ES-I3 (cell line): ENCODE data around the gene HES4.

Experiments
- H3K36me3 ChIP-seq: 2 replicates; pipeline ENCODE4 v1.6.1; 2013; ENCODE audit warnings: mild to moderate bottlenecking, low read length, control low read depth, moderate library complexity; ENCODE audit not compliant: insufficient read depth
- H3K4me1 ChIP-seq: 2 replicates; pipeline ENCODE4 v1.6.1; 2013; ENCODE audit warnings: mild to moderate bottlenecking, control low read depth, low read length; ENCODE audit not compliant: insufficient read depth
- H3K9ac ChIP-seq: 2 replicates; pipeline ENCODE4 v1.6.1; 2013; ENCODE audit warnings: low read depth, mild to moderate bottlenecking, low read length, moderate library complexity
- H3K9me3 ChIP-seq: 2 replicates; pipeline ENCODE4 v1.6.1; 2013; ENCODE audit warnings: mild to moderate bottlenecking, low read length, moderate library complexity; ENCODE audit not compliant: control insufficient read depth, insufficient read depth

Gene HES4

DNA sequence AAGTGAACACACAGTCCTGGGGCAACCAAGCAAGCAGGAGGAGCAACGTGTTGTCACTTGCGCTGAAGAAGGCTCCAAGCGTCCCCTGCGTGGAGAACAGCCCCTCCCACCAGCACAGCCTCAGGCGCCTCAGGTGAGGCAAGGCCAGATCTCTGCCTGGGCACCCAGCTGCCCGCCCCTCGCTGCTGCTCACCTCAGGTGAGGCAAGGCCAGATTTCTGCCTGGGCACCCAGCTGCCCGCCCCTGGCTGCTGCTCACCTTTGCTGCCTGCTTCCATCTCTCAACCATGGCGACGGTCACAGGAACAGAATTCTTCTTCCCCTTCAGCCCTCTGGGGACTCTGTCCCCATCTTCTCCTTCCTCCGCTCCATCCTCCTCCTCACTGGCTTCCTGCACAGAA is 43.3 kb downstream of the HES4 start:
- Histone ChIP-seq H3K9ac (no peak overlapping the region), H3K36me3 (peaks cover 9% of the 10 kb centered on the region), H3K4me1 (no peaks in the 10 kb centered on the region), H3K9me3 (no peaks in the 10 kb centered on the region)

DNA sequence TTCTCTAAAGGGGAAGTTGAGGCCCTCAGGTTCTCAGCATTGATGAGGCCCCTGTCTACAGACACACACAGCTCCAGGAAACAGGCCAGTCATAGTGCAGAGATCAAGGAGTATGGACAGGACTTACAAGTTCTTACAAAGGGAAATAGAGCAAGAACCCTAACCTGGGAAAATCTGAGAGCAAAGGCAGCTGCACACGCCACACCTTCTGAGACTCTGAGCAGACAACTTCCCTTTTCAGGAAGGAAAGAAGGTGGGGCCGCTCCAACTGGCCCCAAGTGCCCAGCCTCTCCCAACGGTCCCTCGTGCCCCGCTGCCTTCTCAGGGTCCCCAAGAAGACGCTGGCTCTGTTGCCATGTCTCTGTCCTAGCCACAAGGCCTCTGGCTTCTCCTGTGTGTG is 44.4 kb downstream of the HES4 start:
- H3K9ac ChIP-seq, result no peak overlapping the region
- H3K4me1 ChIP-seq, result no peaks in the 10 kb centered on the region
- H3K9me3 ChIP-seq, result no peaks in the 10 kb centered on the region
- H3K36me3 ChIP-seq, result peaks cover 9% of the 10 kb centered on the region

DNA sequence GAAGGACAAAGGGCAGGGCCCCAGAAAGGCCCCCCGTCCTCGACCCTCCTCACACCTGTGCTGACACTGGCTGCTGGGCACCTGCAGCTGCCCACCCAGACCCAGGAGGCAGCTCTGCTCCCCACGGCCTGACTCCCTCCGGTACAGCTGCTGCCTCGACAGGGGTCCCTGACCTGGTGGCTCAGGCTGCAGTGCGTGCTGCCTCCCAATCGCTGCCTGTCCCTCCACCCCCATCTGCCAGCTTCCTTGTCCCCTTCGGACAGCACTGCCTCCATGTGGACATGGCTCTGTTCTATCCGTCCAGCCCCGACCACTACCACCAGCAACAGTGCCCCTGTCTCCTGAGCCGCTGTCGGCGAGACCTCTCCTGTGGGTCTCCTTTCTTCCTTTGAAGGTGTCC is 45.0 kb downstream of the HES4 start:
- Histone ChIP-seq H3K9ac (no peak overlapping the region), H3K4me1 (no peaks in the 10 kb centered on the region), H3K9me3 (no peaks in the 10 kb centered on the region), H3K36me3 (peaks cover 13% of the 10 kb centered on the region)

DNA sequence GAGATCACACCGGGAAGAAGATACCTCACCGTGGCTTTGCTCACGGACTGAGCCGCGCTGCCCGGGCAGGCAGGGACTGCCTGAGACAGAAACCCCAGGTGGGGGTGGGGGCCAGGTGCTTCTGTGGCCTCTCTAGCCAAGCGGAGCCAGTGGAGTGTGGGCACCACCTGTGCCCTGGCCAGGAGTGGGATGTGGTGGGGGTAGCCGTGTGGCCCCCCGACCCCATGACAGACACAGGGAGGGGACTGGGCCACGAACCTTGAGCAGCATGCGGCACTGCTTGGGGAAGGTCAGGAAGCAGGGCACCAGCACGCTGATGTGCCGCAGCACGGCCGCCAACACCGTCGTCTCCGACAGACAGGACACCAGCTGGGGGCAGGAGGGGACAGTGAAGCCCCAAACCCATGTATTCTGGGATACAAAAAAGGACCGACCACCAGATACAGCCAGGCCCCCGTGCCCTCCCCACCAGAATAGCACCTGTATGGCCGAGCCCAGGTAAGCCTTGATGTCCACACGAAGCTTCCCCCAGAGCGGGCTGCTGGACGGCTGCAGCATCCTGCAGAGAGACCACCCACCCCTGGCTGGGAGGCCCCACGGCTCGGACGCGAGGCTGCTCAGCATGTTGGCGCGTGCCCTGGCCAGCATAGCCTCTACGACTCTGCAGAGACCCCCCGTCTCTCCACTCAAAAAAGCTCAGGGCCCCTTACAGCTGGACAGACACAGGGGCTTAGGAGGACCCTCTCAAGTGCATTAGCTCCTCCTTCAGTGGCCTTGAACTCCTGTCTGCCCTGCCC is 46.2 kb downstream of the HES4 start:
- H3K9me3 ChIP-seq, result no peaks in the 10 kb centered on the region
- no peaks in the 10 kb centered on the region for H3K4me1 ChIP-seq
- no peak overlapping the region for H3K9ac ChIP-seq
- H3K36me3 ChIP-seq, result peaks cover 15% of the 10 kb centered on the region

DNA sequence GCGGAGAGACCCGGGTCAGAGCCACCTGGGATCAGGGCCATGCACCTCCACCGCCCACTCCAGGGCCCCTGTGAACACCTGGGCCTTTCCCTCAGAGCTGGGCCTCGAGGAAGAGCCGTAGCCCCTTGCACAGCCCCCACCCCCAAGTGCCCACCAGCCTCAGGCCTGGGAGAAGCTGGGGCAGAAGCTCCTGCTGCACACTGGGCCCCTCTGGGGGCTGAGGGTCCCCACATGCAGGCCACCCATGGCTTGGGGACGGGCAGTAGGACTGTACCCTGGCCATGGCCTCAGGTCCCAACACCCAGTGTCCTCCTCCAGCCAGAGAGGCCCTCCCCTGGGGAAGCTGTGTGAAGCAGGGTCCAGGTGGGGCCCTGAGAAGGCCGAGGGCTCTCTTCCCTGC is 47.3 kb downstream of the HES4 start:
- H3K4me1 ChIP-seq, result no peaks in the 10 kb centered on the region
- H3K9ac ChIP-seq, result no peak overlapping the region
- H3K9me3 ChIP-seq, result no peaks in the 10 kb centered on the region
- peaks cover 15% of the 10 kb centered on the region for H3K36me3 ChIP-seq

DNA sequence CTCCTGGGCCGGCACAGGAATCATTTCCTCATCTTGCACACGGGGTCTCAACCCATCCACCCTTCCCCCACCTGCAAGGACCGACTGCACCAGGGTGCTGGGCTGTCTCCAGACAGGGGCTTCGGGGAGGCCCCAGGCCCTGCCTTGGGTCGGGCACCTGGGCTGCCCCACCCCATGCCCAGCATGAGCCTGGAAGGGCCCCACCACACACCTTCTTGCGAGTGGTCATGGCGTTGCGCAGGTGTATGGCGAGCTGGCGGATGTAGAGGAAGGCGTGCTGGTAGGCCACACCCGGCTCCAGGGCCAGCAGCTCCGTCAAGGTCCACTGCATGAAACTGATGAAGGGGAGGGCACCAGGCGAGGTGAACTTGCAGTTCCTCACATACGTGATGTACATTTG is 47.7 kb downstream of the HES4 start:
- no peaks in the 10 kb centered on the region for H3K9me3 ChIP-seq
- peaks cover 15% of the 10 kb centered on the region for H3K36me3 ChIP-seq
- H3K9ac ChIP-seq, result no peak overlapping the region
- H3K4me1 ChIP-seq, result no peaks in the 10 kb centered on the region

DNA sequence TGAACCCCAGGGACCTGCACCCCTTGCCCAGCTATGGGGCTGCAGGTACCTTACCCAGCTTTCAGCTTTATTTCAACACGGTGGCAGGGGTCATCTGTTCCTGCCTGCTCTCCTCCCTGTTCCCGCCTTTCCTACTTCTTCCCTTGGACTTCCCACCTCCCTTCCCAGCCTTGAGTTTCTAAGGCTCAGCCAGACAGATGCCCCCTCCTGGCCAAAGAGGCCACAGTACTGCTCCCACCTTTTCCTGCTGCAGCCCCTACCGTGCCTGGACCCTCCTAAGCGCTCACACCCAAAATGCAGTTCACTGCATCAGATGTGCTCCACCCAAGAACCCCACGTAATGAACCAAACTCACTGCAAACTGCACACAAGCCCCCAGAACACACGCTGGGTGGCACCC is 48.5 kb downstream of the HES4 start:
- Histone ChIP-seq H3K4me1 (no peaks in the 10 kb centered on the region), H3K36me3 (peaks cover 15% of the 10 kb centered on the region), H3K9me3 (no peaks in the 10 kb centered on the region), H3K9ac (no peak overlapping the region)

DNA sequence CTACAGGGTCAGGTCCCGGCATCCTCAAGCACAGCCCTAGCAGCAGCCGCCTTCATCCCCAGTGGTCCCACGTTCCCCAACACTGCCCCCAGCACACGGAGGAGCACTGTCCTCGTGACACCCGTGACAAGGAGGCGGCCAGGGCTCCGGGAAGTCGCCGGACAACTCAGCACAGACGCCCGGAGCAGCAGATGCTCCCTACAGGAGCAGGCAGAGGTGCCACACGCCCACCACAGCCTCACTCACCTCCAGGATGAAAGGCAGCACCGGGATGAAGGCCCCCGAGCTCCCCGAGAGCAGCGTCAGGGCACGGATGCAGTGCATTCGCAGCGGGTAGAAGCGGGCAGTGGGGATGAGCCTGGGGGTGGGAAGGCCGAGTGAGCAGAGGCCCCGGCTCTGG is 49.0 kb downstream of the HES4 start:
- H3K9ac ChIP-seq, result no peak overlapping the region
- no peaks in the 10 kb centered on the region for H3K4me1 ChIP-seq
- H3K36me3 ChIP-seq, result peaks cover 15% of the 10 kb centered on the region
- no peaks in the 10 kb centered on the region for H3K9me3 ChIP-seq

DNA sequence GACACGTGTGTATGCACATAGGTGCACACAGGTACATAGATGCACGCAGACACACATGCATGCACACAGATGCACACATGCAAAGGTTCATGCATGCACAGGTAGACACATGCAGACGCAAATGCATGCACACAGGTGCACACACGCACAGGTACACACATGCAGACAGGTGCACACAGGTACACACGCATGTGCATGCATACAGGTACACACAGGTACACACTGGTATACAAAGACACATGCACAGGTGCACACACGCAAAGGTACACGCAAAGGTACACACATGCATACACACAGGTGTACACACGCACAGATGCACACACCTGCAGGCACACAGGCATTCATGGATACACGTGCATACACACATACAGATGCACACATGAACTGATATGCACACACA is 49.6 kb downstream of the HES4 start:
- H3K4me1 ChIP-seq, result no peaks in the 10 kb centered on the region
- H3K36me3 ChIP-seq, result peaks cover 11% of the 10 kb centered on the region
- H3K9ac ChIP-seq, result no peak overlapping the region
- H3K9me3 ChIP-seq, result no peaks in the 10 kb centered on the region
